Occipital lobe (tissue), 2 donors: ENCODE measurements around the gene TMEM158. TPM values are rescaled to one million over a fixed set of nuclear protein-coding genes. Genes with fewer than 3 reads are reported as not detected.

Experiments used
- small RNA-seq: library from RNA; depleted of rRNA; stranded (forward); fragments of <200 nt; gene quantifications from one replicate; pipeline ENCODE3, GENCODE V24; 2014
- total RNA-seq: library from RNA; depleted of rRNA; stranded (reverse); fragments of >200 nt; gene quantifications from one replicate; pipeline ENCODE4 v1.2.3, GENCODE V29; 2014

Gene TMEM158
- total RNA-seq, 1 donor from 2014 or later, result 23.4 TPM

Small RNA genes lying within 50 kb of the gene (small RNA-seq; reads per million reads assigned to genes)
- gene RF00012, result 0.12 reads per million

Other genes with a start within 250 kb of the TMEM158 start
- gene CLEC3B, start 200.0 kb downstream of the TMEM158 start, total RNA-seq, result 26.0 TPM
- gene CDCP1, start 79.9 kb downstream of the TMEM158 start, total RNA-seq, result 0.62 TPM
- gene LARS2, start 162.3 kb upstream of the TMEM158 start, total RNA-seq, result 17.3 TPM